Sciatic nerve (tissue), 2 donors: ENCODE measurements around the gene ANTXR2. TPM values are rescaled to one million over a fixed set of nuclear protein-coding genes. Genes with fewer than 3 reads are reported as not detected.

ENCODE experiments used
- ATAC-seq: fragments of 200-7000 bp; cut with Tn5 transposase; one replicate; pipeline ENCODE4 v1.9.1; 2020; ENCODE audit warnings: mild to moderate bottlenecking, moderate library complexity
- DNase-seq: peaks from one replicate; pipeline ENCODE4 v3.0.0-alpha.2; 2020; ENCODE audit warnings: low spot score
- intact Hi-C: fragments of 100-400 bp; cut with DNase I; formaldehyde crosslinking; loops from one replicate; pipeline ENCODE4 v1.14.2; 2022
- total RNA-seq: library from RNA; stranded (reverse); fragmentation: NEBNext Ultra II Directional; extraction: Animal tissue kit (Norgen Biotek cat#: 25700); gene quantifications from one replicate; pipeline ENCODE4 v1.2.1, GENCODE V29; 2021
- donor health status: DM: no; HTN: no; CAD: no.
- donor health status: DM: no; HTN: no; CAD: no.

The ANTXR2 gene
- total RNA-seq, 1 donor from 2014 or later: 94.4 TPM

DNA sequence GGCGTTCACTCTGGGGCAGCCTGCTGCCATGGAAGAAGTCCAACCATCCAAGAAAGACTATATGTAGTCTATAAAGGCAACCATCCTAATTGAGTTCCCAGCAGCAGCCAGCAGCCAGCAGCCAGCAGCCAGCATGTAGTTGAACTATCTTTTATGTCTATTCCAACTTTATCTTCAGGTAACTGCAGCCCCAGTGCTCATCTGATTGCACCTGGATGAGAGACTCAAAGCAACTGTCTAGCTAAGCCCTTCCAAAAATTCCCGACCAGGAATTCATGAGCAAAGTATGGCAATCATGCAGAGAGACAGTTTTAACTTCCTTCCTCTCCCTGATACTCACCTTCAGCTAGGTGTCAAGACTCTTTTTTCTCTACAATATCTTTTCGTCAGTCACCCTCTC lies 216.8 kb downstream of the ANTXR2 start:
- intact Hi-C loops: no loop called here
- no peak for ATAC-seq
- DNase-seq: no peak

GRCh38 chr4:79854856-79855502 lies 218.1 kb downstream of the ANTXR2 start:
- DNase-seq: no peak
- intact Hi-C loops: no loop called here
- ATAC-seq: no peak

DNA sequence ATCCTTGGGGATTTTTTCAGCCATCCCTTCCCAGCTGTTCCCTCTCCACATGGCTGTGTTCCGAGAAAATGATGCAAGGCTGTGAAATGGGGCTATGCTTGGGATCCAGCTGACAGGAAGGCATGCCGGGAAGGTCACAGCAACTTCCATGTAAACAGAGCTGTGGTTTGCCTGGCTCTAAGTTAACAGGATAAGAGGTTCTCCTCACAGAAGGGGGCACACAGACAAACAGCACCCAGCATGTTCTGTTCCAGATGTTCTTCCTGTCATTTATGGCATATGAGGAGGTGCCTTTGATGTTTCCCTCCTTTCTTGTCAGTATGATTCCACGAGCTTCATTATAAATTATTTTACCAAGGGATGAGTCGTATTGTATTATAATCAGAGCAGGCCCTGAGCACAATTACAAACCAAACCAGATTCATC lies 220.7 kb downstream of the ANTXR2 start:
- DNase-seq: no peak
- ATAC-seq: peak; percentile 70
- intact Hi-C loops: no loop called here

- intact Hi-C loops: no loop called here
- DNase-seq (no peak), ATAC-seq (no peak)
Observed at GRCh38 chr4:79851625-79852304, 221.3 kb downstream of the ANTXR2 start.

Other genes starting within 250 kb of the ANTXR2 start
- gene PRDM8, start 124.3 kb upstream of the ANTXR2 start, total RNA-seq: 8.0 TPM
- gene FGF5, start 193.4 kb upstream of the ANTXR2 start, total RNA-seq: 0.31 TPM